Femur (tissue), 1 donor: ENCODE data around the gene CARS2.
"Not testable (repeated sequence)": the region's sequence is repeated elsewhere in the genome, so short reads cannot be mapped to it uniquely, and the experiment has no call there.

Experiments
- DNase-seq: peaks from one replicate; pipeline ENCODE4 v3.0.0-alpha.2; 2017

CARS2 gene

GRCh38 chr13:110705356-110705825 lies 525 bp downstream of the CARS2 start:
- no peak for DNase-seq

GRCh38 chr13:110702591-110703526 lies 3.1 kb downstream of the CARS2 start:
- no peak for DNase-seq

- DNase-seq, result no peak
Observed at GRCh38 chr13:110702089-110702488, 3.8 kb downstream of the CARS2 start.

GRCh38 chr13:110701061-110701460 lies 4.9 kb downstream of the CARS2 start:
- DNase-seq, result not testable (repeated sequence)

GRCh38 chr13:110700641-110701040 lies 5.3 kb downstream of the CARS2 start:
- no peak for DNase-seq

GRCh38 chr13:110700186-110700585 lies 5.7 kb downstream of the CARS2 start:
- DNase-seq, result no peak

- no peak for DNase-seq
Observed at GRCh38 chr13:110699148-110700145, 6.5 kb downstream of the CARS2 start.

- DNase-seq, result no peak
Observed at GRCh38 chr13:110698689-110699088, 7.2 kb downstream of the CARS2 start.

- DNase-seq, result no peak
Observed at GRCh38 chr13:110697842-110698241, 8.1 kb downstream of the CARS2 start.

- DNase-seq, result no peak
Observed at GRCh38 chr13:110696776-110697175, 9.1 kb downstream of the CARS2 start.

- not testable (repeated sequence) for DNase-seq
Observed at GRCh38 chr13:110695774-110696173, 10.1 kb downstream of the CARS2 start.

- no peak for DNase-seq
Observed at GRCh38 chr13:110690516-110690915, 15.4 kb downstream of the CARS2 start.

- no peak for DNase-seq
Observed at GRCh38 chr13:110689711-110690110, 16.2 kb downstream of the CARS2 start.

GRCh38 chr13:110689041-110689440 lies 16.9 kb downstream of the CARS2 start:
- DNase-seq, result no peak

GRCh38 chr13:110687736-110688135 lies 18.2 kb downstream of the CARS2 start:
- no peak for DNase-seq

- no peak for DNase-seq
Observed at GRCh38 chr13:110685305-110686020, 20.5 kb downstream of the CARS2 start.

GRCh38 chr13:110684388-110685056 lies 21.4 kb downstream of the CARS2 start:
- DNase-seq, result no peak

- no peak for DNase-seq
Observed at GRCh38 chr13:110683921-110684320, 22.0 kb downstream of the CARS2 start.

- no peak for DNase-seq
Observed at GRCh38 chr13:110683203-110683883, 22.6 kb downstream of the CARS2 start.

GRCh38 chr13:110682746-110683145 lies 23.2 kb downstream of the CARS2 start:
- DNase-seq, result no peak

- no peak for DNase-seq
Observed at GRCh38 chr13:110681868-110682550, 23.9 kb downstream of the CARS2 start.
